VCaP (cell line): ENCODE measurements around the gene UPK3A.
A peak's percentile ranks its signal among the peaks of the same experiment; 100 is the strongest.

ENCODE experiments used
- H3K27ac ChIP-seq: fragments of 450-650 bp; 2 replicates; pipeline ENCODE4 v1.5.1; 2017
- CTCF ChIP-seq: fragments of 450-650 bp; conservative IDR thresholded peaks from 2 replicates; pipeline ENCODE4 v1.5.1; 2017; ENCODE audit warnings: mild to moderate bottlenecking, moderate library complexity

Gene UPK3A

DNA sequence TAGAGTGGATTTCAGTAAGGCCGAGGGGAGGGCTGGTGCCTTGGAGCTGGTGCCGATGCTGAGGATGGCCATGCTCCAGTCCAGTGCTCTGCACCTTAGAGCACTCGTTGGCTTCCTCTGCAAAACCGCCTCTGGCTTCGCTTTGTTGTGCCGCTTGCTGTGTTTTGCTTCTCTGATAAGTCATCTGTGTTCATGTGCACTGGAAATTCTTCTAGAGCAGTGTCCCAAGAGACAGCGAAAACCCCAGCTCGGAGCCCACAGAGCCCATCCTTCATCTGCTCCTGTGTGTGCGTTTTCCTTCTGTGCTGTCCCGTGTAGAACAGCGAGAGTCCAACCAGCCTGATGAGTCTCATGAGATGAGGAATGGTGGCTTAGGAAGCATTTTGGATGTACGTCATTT lies 37.1 kb downstream of the UPK3A start:
- no peak for TF ChIP-seq CTCF

DNA sequence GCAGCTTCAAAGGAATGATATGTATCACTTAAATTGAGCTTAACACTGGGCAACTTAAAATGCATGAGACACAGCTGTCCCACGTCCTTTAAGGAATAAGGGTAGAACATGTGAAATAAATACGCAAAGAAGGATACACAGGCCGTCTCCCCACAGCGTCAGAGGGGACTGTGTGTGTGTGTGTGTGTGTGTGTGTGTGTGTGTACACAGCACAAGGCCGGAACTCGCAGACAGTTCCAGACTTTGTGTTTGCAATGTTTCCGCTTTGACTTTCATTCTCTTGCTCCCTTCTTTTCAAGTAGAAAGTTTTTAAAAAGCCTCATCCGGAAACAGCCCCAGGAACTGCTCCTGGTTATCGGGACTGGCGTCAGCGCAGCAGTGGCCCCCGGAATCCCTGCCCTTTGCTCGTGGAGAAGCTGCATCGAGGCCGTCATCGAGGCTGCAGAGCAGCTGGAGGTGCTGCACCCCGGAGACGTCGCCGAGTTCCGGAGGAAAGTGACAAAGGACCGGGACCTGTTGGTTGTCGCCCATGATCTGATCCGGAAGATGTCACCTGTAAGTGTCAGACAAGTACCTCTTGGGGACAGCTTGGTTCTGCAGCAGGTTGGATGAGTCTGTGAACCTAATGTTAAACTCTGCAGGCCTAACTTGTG lies 38.2 kb downstream of the UPK3A start:
- no peak for TF ChIP-seq CTCF
- peak overlapping the region; percentile 45 for H3K27ac ChIP-seq

More for the DNA sequence above, 37.1 kb downstream of the UPK3A start:
- no peak overlapping the region; the same call in 1 of the 2 replicates for H3K27ac ChIP-seq

DNA sequence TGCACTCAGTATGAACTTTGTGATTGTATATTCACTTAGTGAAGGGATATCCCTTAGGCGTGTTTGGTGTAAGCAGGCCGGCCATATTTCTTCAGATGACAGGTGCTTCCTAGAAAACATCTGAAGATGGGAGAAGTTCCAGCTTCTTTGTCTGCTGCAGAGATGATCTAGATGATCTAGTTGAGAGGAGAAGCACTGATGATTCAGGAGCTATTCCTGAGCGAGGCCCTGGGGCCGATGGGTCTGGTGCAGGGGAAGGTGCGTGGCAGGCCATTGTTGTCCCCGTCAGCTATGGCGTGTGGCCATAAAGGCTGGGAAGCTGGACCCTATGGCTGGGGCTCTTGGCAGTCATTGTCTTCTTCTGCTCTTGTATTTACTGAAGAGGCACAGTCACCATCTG lies 38.9 kb downstream of the UPK3A start:
- no peak for TF ChIP-seq CTCF

GRCh38 chr22:45324311-45324711 lies 39.6 kb downstream of the UPK3A start:
- no peak for TF ChIP-seq CTCF
- no peak overlapping the region; the same call in 1 of the 2 replicates for H3K27ac ChIP-seq

More for the DNA sequence above, 38.9 kb downstream of the UPK3A start:
- peak overlapping the region; percentile 45 for H3K27ac ChIP-seq

GRCh38 chr22:45328261-45328660 lies 43.5 kb downstream of the UPK3A start:
- H3K27ac ChIP-seq: peak overlapping the region; percentile 53

DNA sequence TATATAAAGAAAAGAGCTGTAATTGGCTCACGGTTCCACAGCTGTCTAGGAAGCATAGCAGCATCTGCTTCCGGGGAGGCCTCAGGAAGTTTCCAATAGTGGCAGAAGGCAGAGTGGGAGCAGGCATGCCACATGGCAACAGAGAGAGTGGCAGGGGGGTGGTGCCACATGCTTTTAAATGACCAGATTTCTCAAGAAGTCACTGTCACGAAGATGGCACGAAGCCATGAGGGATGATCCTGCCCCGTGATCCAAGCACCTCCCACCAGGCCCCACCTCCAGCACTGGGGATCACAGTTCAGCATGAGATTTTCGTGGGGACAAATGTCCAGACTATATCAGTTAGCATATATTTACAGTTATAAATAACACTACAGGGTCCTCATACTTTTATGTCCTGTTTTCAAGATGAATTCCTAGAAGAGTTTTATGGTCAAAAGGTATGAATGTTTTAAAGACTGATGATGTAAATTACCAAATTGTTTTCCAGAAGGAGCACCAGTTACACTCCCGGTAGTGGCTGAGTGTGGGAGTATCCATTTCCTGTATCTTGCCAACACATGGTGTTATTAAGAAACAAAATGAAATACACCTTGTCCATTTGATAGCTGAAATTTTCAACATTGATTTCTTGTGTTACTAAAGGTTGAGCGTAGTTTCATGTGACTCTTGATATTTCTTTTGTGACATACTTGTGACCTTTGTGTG lies 44.2 kb downstream of the UPK3A start:
- H3K27ac ChIP-seq: peak overlapping the region; percentile 53
- TF ChIP-seq CTCF: no peak

DNA sequence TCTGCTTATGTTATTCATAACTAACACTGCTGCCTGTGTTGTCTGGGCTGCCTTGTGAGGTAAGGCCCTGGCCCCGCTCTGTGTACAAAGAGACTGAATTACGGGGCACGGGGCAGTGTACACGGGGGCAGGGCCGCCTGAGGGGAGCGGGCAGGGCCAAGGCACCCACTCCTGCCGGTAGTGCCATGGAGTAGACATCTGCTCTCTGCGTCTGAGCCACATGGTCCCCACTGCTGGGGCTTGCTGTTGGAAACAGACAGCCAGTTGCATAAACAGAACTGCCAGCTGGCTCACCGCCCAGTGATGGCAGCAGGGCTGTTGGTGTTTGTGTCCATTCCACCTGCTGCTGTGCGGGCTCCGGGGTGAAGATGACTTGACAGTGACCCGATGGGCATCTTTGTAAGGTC lies 44.8 kb downstream of the UPK3A start:
- H3K27ac ChIP-seq: peak overlapping the region; percentile 53
- no peak for TF ChIP-seq CTCF

DNA sequence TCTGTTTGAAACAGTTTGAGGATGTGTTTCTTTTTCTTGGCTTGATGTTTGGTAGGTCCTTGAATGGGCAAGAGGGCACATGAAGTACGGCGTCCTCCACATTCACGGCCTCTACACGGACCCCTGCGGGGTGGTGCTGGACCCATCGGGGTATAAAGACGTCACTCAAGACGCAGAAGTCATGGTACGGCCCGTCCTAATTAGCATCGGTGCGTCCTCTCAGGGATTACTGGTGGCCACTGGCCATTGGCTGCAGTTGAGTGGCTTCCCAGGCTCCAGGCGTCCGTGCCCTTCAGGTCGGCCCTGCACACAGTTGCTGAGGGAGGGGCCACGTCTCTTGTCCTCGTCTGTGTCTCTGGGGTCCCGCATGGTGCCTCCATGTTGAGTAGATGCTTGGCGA lies 45.8 kb downstream of the UPK3A start:
- H3K27ac ChIP-seq: no peak overlapping the region
- no peak for TF ChIP-seq CTCF
